ENCODE measurements around the gene RIT2. TPM values are rescaled to one million over a fixed set of nuclear protein-coding genes. Genes with fewer than 3 reads are reported as not detected.

Gene RIT2
- total RNA-seq, 1 donor from 2014 or later, result not detected

DNA sequence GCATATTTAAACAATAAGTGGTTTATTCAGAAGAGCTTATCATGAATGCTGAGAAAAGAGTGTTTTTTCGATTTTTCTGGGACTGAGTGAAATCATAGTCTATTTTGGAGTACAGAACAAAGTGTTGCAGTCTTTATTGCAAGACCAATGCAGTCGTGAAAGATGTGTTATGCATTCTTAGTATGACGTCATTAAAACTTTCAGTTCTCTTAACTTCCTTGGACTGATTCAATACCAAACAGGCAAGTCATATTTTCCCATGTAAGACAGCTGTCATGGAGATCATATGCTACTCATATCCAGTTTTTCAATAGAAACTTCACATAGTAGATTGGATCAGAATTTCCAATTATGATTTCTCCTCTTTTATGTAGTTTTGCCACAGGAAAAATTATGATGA is 92.6 kb downstream of the RIT2 start:
- H3K4me3 ChIP-seq (ENCODE audit: low read depth, low read length), result no peak overlapping the region
- no peak for TF ChIP-seq CTCF (conservative IDR thresholded peaks at IDR 0.05; ENCODE audit: low read depth, low read length)
- no peak for DNase-seq (ENCODE audit: low read depth)

DNA sequence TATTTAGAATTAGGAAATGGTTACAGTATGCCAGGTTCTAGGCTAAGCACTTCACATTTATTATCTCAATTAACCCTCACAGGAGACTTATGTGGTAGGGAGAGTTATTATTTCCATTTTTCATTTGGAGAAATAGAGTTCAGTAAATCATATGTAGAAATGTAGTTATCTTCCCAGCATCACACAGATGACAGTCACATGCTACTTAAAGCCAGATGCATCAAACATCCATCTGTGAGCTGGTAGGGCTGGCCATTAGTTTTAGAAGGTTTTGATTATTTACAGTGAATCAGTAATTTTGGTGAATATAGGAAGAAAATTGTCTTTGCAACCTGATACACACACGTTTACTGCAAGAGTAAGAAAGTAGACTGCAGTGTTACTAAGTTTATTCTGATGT is 97.9 kb downstream of the RIT2 start:
- no peak overlapping the region for H3K4me3 ChIP-seq (ENCODE audit: low read depth, low read length)
- TF ChIP-seq CTCF (conservative IDR thresholded peaks at IDR 0.05; ENCODE audit: low read depth, low read length), result no peak
- DNase-seq (ENCODE audit: low read depth), result no peak

DNA sequence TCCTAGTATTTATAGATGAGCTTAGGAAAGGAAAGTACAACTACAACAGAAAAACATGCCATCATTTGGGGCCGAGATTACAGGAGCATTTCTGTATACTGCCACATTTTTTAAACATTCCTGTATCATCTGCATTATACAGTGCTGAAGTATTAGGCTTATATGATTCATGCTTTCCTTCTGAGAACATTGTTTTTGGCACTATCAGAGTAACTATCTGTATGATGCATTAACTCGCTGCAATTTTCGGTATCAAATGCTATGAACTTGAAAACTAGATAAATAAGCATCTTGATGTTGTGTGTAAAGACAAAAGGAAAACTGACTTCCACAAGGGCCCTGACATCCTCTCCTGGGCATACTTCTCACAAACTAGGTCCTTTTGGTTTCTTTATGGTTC is 102.0 kb downstream of the RIT2 start:
- DNase-seq (ENCODE audit: low read depth), result no peak
- no peak overlapping the region for H3K4me3 ChIP-seq (ENCODE audit: low read depth, low read length)
- TF ChIP-seq CTCF (conservative IDR thresholded peaks at IDR 0.05; ENCODE audit: low read depth, low read length), result no peak

- DNase-seq (ENCODE audit: low read depth), result no peak
- TF ChIP-seq CTCF (conservative IDR thresholded peaks at IDR 0.05; ENCODE audit: low read depth, low read length), result no peak
- H3K4me3 ChIP-seq (ENCODE audit: low read depth, low read length), result no peak overlapping the region
Measured at GRCh38 chr18:43012951-43013350, 102.5 kb downstream of the RIT2 start.

DNA sequence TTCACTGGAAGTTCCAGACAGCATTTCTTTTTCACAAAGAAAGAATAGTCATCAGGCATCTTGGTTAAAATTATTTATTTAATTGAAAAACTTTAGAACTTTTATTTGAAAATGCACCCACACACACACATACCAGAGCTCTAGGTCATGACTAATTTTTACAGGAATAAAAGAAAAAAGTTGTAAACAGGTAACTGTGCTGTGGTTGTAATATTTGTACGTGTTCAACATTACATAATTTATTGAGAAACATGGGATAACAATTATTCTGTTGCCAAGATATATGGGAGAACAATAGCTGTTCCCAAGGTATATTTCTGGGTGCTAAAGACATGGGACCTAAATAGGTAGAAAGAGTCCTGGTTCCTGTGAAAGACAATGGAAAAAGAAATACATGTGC is 104.9 kb downstream of the RIT2 start:
- TF ChIP-seq CTCF (conservative IDR thresholded peaks at IDR 0.05; ENCODE audit: low read depth, low read length), result no peak
- DNase-seq (ENCODE audit: low read depth), result no peak
- H3K4me3 ChIP-seq (ENCODE audit: low read depth, low read length), result no peak overlapping the region

DNA sequence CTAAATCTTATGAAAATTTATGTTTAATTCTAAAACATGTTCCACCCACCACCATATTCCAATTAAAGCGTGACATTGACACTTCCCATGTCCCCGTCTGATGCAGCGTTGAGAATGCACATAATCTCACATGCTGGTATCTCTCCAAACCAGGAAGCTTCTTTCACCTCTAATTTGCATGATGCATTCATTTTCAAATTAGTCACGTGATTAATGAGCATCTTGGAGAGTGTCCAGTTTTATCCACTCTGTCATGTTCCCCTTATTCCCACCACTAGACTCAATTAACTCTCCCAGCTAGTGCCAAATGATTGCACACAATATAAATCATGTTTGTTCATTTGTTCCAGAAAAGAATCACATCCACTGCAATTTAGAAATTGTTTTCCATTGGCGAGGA is 105.8 kb downstream of the RIT2 start:
- DNase-seq (ENCODE audit: low read depth), result no peak
- H3K4me3 ChIP-seq (ENCODE audit: low read depth, low read length), result no peak overlapping the region
- no peak for TF ChIP-seq CTCF (conservative IDR thresholded peaks at IDR 0.05; ENCODE audit: low read depth, low read length)

DNA sequence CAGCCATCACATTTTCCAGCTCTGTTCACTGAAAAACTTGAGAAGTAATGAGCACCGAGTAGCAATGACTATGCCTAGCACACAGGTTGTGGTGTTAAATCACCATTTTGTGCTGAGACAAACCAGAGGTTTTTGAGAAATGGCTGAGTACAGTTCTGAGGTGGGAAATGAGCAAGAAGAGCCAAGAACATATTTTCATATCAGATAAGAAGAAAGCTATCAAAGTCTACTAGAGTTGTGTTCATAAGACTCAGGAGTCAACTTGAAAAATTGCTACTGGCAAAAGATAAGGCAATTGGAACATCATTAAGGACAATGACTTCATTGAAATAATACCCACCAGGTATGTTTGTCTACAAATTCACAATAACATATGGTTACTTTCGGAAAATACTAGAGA is 108.1 kb downstream of the RIT2 start:
- no peak overlapping the region for H3K4me3 ChIP-seq (ENCODE audit: low read depth, low read length)
- TF ChIP-seq CTCF (conservative IDR thresholded peaks at IDR 0.05; ENCODE audit: low read depth, low read length), result no peak
- no peak for DNase-seq (ENCODE audit: low read depth)

All from epithelial cell of proximal tubule (primary cell).